ENCODE data around the gene SEL1L. TPM values are rescaled to one million over a fixed set of nuclear protein-coding genes. Genes with fewer than 3 reads are reported as not detected.
"Not testable (repeated sequence)": the region's sequence is repeated elsewhere in the genome, so short reads cannot be mapped to it uniquely, and the experiment has no call there.

Gene SEL1L
- total and polyA plus RNA-seq, 2 of the 13 experiments (the other 11 are each of a cell fraction or from before 2014, with no cell fraction given): 15.3 to 61.0 TPM

- no peak for FAIRE-seq
- no peaks in the 10 kb centered on the region for H3K4me1 ChIP-seq (ENCODE audit: insufficient read depth, low read length)
- TF ChIP-seq HOXA9 (CRISPR knock-in tag; IDR thresholded peaks at IDR 0.05; ENCODE audit: borderline replicate concordance): no peak
- no peak for TF ChIP-seq SETDB1 (CRISPR knock-in tag; IDR thresholded peaks at IDR 0.05; ENCODE audit: borderline replicate concordance)
- TF ChIP-seq HNRNPUL1 (IDR thresholded peaks at IDR 0.05; ENCODE audit: low read depth, low read length): no peak
- TF ChIP-seq ZZZ3 (CRISPR knock-in tag; IDR thresholded peaks at IDR 0.05; ENCODE audit: borderline replicate concordance): no peak
- no peak for TF ChIP-seq DR1 (CRISPR knock-in tag; IDR thresholded peaks at IDR 0.05)
- TF ChIP-seq NR0B2 (CRISPR knock-in tag; IDR thresholded peaks at IDR 0.05): no peak
- TF ChIP-seq YEATS2 (CRISPR knock-in tag; IDR thresholded peaks at IDR 0.05; ENCODE audit: borderline replicate concordance): no peak
- no peak for TF ChIP-seq FLYWCH1 (CRISPR knock-in tag; IDR thresholded peaks at IDR 0.05)
- no peak for DNase-seq (ENCODE audit: low spot score)
- H3K9ac ChIP-seq (ENCODE audit: insufficient read depth, low read depth, low read length): no peak overlapping the region
- no peak overlapping the region for H3K27ac ChIP-seq (ENCODE audit: extremely low read length, insufficient read depth, low read length)
- in situ Hi-C loops (cut with HindIII; ENCODE audit: extremely low pct_ligation_motif_present, low pct_unique_long_range_greater_than_20kb) (no loop called here), intact Hi-C loops (cut with micrococcal nuclease; ENCODE audit: unreplicated experiment) (no loop called here)
- no peak overlapping the region for H3K4me3 ChIP-seq (replicated peaks in 1 of 3; ENCODE audit: insufficient read depth in 1 of 3, low read depth in 2 of 3, low read length in 3 of 3)
- H3K4me2 ChIP-seq (ENCODE audit: low read depth, low read length): no peak overlapping the region
- no peaks in the 10 kb centered on the region for H3K27me3 ChIP-seq (ENCODE audit: control insufficient read depth in 1 of 2, insufficient read depth in 2 of 2, low read length in 2 of 2)
- 74% methylated on average over 7 of the region's 7 CpGs for WGBS (ENCODE audit: low lambda C conversion rate)
- ChIA-PET CTCF (ENCODE audit: low intra/inter-chr PET ratio, low total read pairs) (no interaction called here), POLR2A (no interaction called here)
- no peak for ATAC-seq
- BruUV-seq (replicated peaks): no TSS peak
- no peaks in the 10 kb centered on the region for H3K79me2 ChIP-seq (ENCODE audit: insufficient read depth, low read length)
- no peaks in the 10 kb centered on the region for H3K9me3 ChIP-seq (ENCODE audit: low read length)
- H4K20me1 ChIP-seq (ENCODE audit: insufficient read depth, low read length): no peaks in the 10 kb centered on the region
- peaks cover 0 to 7% of the 10 kb centered on the region in 2 experiments; a peak in 1 of 5 replicates for H3K36me3 ChIP-seq (replicated peaks in 1 of 2; ENCODE audit: control insufficient read depth in 1 of 2, insufficient read depth in 2 of 2, low read length in 2 of 2)
- no peak overlapping the region for H2AFZ ChIP-seq (ENCODE audit: low read length)
Measured at GRCh38 chr14:81471062-81471461, 62.6 kb downstream of the SEL1L start.

GRCh38 chr14:81470557-81470826, 63.2 kb downstream of the SEL1L start:
- H3K9me3 ChIP-seq (ENCODE audit: low read length); H3K27me3 ChIP-seq (ENCODE audit: control insufficient read depth in 1 of 2, insufficient read depth in 2 of 2, low read length in 2 of 2); CTCF ChIA-PET (ENCODE audit: low intra/inter-chr PET ratio, low total read pairs); H3K4me3 ChIP-seq (replicated peaks in 1 of 3; ENCODE audit: insufficient read depth in 1 of 3, low read depth in 2 of 3, low read length in 3 of 3); intact Hi-C loops (cut with micrococcal nuclease; ENCODE audit: unreplicated experiment); in situ Hi-C loops (cut with HindIII; ENCODE audit: extremely low pct_ligation_motif_present, low pct_unique_long_range_greater_than_20kb); H3K4me2 ChIP-seq (ENCODE audit: low read depth, low read length); POLR2A ChIA-PET; H3K36me3 ChIP-seq (replicated peaks in 1 of 2; ENCODE audit: control insufficient read depth in 1 of 2, insufficient read depth in 2 of 2, low read length in 2 of 2); H3K4me1 ChIP-seq (ENCODE audit: insufficient read depth, low read length); H2AFZ ChIP-seq (ENCODE audit: low read length); FAIRE-seq; H3K27ac ChIP-seq (ENCODE audit: extremely low read length, insufficient read depth, low read length); H3K79me2 ChIP-seq (ENCODE audit: insufficient read depth, low read length); H3K9ac ChIP-seq (ENCODE audit: insufficient read depth, low read depth, low read length); ATAC-seq; DNase-seq (ENCODE audit: low spot score); H4K20me1 ChIP-seq (ENCODE audit: insufficient read depth, low read length); BruUV-seq (replicated peaks): not testable (repeated sequence)
- 93% methylated on average over 5 of the region's 5 CpGs for WGBS (ENCODE audit: low lambda C conversion rate)
